Astrocyte of the cerebellum (primary cell): ENCODE data around the gene LCAT.
"Not testable (repeated sequence)": the region's sequence is repeated elsewhere in the genome, so short reads cannot be mapped to it uniquely, and the experiment has no call there.

Source experiments
- DNase-seq: peaks from one replicate; pipeline ENCODE4 v3.0.0-alpha.2; 2011; ENCODE audit warnings: low read depth
- H3K4me3 ChIP-seq: 2 replicates; pipeline ENCODE4 v1.5.1; 2011; ENCODE audit warnings: mild to moderate bottlenecking, low read depth, low read length, moderate library complexity
- in situ Hi-C: cut with HindIII; loops from 2 replicates; pipeline ENCODE4 v1.10.0; 2017; ENCODE audit warnings: low sequenced_read_pairs
- TF ChIP-seq, protein P1 (sequence below): IDR thresholded peaks from 2 replicates; pipeline ENCODE4 v1.5.1; 2012; ENCODE audit warnings: low read length, low read depth, moderate library complexity, mild to moderate bottlenecking; ENCODE audit errors: missing control alignments

Gene LCAT

DNA sequence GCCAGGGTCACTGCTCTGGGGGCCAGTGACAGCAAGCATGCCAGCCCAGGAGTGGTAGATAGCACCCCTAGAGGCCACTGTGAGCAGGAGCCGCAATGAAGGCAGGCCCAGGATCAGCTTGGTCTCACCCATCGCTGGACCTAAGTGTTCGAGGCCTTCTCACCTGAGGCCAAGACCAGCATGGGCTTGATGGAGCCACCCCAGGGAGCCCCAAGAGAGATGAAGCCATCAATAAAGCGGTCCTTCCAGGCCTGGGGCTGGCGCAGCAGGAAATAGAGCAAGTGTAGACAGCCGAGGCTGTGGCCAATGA, 1.8 kb downstream of the LCAT start:
- H3K4me3 ChIP-seq: no peak overlapping the region
- TF ChIP-seq, protein P1, sequence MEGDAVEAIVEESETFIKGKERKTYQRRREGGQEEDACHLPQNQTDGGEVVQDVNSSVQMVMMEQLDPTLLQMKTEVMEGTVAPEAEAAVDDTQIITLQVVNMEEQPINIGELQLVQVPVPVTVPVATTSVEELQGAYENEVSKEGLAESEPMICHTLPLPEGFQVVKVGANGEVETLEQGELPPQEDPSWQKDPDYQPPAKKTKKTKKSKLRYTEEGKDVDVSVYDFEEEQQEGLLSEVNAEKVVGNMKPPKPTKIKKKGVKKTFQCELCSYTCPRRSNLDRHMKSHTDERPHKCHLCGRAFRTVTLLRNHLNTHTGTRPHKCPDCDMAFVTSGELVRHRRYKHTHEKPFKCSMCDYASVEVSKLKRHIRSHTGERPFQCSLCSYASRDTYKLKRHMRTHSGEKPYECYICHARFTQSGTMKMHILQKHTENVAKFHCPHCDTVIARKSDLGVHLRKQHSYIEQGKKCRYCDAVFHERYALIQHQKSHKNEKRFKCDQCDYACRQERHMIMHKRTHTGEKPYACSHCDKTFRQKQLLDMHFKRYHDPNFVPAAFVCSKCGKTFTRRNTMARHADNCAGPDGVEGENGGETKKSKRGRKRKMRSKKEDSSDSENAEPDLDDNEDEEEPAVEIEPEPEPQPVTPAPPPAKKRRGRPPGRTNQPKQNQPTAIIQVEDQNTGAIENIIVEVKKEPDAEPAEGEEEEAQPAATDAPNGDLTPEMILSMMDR: peak; percentile 78
- in situ Hi-C loops: no loop called here
- DNase-seq: no peak

DNA sequence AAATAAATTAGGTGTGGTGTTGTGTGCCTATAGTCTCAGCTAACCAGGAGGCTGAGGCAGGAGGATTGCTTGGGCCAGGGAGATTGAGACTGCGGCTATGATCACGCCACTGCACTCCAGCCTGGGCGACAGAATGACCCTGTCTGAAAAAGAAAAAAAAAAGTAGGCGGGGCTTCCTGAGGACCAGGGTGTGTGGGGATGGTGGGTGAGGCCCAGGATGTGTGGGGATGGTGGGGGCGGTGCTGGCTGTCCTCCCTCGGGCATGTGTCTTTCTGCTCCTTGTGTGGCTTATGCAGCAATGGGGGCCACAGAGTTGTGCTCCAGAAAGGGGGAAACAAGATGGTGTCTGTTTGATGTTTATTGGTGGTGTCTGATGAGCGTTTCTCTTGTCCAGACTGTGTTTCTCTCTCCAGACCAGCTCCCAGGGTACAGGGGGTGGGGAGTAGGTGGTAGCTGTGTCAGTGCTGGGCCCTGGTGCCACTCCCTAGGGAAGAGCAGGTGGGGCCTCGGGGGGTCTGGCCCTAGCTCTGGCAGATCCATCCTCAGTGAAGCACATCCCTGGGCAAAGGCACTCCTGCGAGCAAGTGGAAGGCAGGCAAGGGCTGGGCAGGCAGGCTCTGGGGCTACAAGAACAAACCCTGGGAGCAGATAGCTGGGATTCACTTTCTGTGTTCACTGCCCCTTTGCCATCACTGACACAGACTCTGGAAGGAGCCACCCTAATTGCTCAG, 2.3 kb downstream of the LCAT start:
- H3K4me3 ChIP-seq: no peak overlapping the region
- no peak for DNase-seq
- in situ Hi-C loops: no loop called here

DNA sequence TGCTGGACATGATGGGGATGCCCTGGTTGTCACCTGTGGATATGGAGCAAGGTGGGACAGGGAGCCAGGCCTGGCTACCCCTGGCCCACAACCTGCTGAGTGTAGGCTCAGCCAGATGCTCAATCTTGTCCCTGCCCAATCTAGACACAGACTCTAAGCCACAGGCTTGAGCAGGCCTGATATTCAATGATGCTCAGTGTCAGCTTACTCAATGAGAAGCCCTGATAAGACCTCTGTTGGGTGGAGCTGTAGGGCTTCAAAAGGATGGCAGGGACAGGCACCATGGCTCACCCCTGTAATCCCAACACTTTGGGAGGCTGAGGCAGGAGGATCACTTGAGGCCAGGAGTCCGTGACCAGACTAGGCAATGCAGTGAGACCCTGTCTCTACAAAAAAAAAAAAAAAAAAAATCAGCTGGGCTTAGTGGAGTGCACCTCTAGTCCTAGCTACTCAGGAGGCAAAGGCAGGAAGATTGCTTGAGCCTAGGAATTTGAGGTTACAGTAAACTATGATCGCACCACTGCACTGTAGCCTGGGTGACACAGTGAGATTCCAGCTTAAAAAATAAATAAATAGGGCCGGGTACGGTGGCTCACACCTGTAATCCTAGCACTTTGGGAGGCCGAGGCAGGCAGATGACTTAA, 3.4 kb downstream of the LCAT start:
- TF ChIP-seq, protein P1: no peak
- in situ Hi-C loops: no loop called here
- H3K4me3 ChIP-seq: no peak overlapping the region
- no peak for DNase-seq

More for the DNA sequence above, 2.3 kb downstream of the LCAT start:
- TF ChIP-seq, protein P1: no peak

DNA sequence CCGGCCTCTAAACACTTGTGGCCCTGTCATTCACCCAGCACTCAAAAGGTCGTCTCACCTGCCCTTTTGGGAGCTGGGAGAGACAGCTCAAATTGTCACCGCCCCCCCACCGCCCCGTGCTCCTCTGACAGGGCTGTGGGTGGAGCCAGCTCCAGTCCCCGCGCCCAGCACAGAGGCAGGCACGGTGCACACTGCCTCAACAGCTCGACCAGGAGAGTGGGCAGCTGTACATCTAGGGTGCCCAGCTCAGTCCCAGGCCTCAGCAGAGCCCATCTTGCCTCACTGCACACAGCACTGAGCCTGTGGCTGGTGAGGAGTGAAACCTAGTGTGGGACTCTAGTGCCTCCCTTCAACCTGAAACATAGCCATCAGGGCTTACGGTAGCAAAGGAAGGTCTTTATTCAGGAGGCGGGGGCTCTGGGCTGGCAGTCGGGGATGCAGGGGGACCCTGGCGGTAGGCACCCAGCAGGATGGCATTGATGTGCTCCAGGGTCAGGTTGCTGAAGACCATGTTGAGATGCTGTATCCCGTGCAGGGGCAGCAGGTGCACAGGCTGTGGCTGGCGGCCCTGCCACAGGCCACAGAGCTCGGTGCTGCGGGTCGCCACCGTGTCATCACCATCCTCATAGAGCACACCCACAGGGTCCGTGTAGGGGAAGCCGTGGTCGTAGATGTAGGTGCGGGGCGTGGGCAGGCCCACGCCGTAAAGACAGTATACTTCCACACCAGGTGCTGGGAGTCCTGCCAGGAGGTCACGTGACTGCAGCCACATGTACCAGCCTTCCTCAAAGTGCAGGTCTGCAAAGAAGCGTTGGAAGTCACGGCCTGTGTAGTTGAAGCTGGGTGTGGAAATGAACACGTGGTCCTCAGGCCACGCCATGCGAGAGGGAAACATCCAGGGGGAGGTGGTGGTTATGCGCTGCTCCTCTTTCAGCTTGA, 4.1 kb downstream of the LCAT start:
- in situ Hi-C loops: no loop called here
- DNase-seq: no peak

DNA sequence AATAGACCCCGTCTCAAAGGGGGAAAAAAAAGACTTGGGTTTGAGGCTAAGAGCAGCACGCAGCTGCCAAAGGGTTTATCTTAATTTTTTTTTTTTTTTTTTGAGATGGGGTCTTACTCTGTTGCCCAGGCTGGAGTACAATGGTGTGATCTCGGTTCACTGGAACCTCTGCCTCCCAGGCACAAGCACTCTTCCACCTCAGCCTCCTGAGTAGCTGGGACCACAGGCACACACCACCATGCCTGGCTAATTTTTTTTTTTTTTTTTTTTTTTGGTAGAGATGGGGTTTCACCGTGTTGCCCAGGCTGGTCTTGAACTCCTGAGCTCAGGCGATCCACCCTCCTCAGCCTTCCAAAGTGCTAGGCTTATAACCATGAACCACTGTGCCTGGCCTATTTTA, 6.2 kb downstream of the LCAT start:
- in situ Hi-C loops, H3K4me3 ChIP-seq, DNase-seq: not testable (repeated sequence)

More for the DNA sequence above, 4.1 kb downstream of the LCAT start:
- TF ChIP-seq, protein P1: no peak
- no peak overlapping the region for H3K4me3 ChIP-seq

DNA sequence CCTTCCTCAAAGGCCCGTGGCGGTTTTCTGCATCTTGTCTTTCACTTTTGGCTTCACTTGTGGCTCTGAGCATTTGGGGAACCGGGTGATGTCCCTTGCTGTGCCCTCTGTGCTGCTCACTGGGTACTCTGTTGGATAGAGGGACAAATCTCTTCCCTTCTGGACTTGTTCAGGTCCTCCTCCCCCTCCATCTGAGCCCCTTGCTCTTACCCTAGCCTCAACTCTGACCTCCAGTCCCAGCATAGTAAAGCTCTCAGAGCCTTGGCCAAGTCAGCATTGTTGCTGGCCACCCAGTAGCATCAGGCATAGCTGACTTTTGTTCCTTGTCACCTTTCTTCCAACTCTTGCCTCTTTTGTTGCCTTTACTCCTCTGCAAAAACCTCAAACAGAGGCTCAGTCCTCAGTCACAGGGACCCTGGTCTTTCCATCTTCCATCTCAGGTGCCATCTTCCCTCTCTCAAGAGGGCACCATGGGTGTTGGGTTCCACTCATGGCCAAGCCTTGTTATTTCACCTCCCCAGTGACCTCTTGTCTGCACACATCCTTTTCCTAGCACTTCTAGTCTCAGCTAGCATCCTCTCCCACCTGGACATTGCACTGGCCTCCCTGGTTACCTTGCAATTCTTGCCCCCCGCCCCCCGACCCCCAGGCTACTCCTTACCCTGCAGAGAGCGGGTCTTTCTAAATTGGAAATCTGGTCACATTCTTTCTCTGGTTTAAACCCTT, 6.9 kb downstream of the LCAT start:
- H3K4me3 ChIP-seq: peak overlapping the region; percentile 77
- in situ Hi-C loops: no loop called here
- TF ChIP-seq, protein P1: no peak
- no peak for DNase-seq
